HEK293T (cell line): Measurements from ENCODE around the gene MLXIPL.

Experiments used
- CTCF ChIA-PET: fragments of 350-600 bp; formaldehyde crosslinking; extraction: SDS; loops from one replicate; lab custom pipeline; 2021; ENCODE audit warnings: antibody characterized with exemption, inconsistent platforms; lab: Yijun Ruan, JAX
- POLR2A ChIA-PET: fragments of 350-600 bp; formaldehyde crosslinking; extraction: SDS; loops from one replicate; lab custom pipeline; 2020; ENCODE audit warnings: antibody characterized with exemption, inconsistent platforms; lab: Yijun Ruan, JAX
- DNase-seq: peaks from one replicate; pipeline ENCODE4 v3.0.0; 2012; ENCODE audit warnings: mixed read lengths; ENCODE audit errors: extremely low spot score
- ARNT ChIP-seq: fragments of 450-650 bp; IDR thresholded peaks from 2 replicates; pipeline ENCODE4 v1.6.1; 2017; ENCODE audit warnings: mild to moderate bottlenecking
- CTBP1 ChIP-seq: fragments of 450-650 bp; IDR thresholded peaks from 2 replicates; pipeline ENCODE4 v1.6.1; 2016; ENCODE audit warnings: borderline replicate concordance
- FOXA1 ChIP-seq: fragments of 450-650 bp; IDR thresholded peaks from 2 replicates; pipeline ENCODE4 v1.6.1; 2016; ENCODE audit warnings: mild to moderate bottlenecking
- LEF1 ChIP-seq: fragments of 450-650 bp; IDR thresholded peaks from 2 replicates; pipeline ENCODE4 v1.6.1; 2017; ENCODE audit warnings: mild to moderate bottlenecking, borderline replicate concordance
- SP1 ChIP-seq: fragments of 450-650 bp; IDR thresholded peaks from 2 replicates; pipeline ENCODE4 v1.6.1; 2017
- SUZ12 ChIP-seq: fragments of 450-650 bp; IDR thresholded peaks from 2 replicates; pipeline ENCODE4 v1.6.1; 2016; ENCODE audit warnings: mild to moderate bottlenecking
- TARDBP ChIP-seq: fragments of 450-650 bp; IDR thresholded peaks from 2 replicates; pipeline ENCODE4 v1.6.1; 2016
- ZNF384 ChIP-seq: fragments of 450-650 bp; IDR thresholded peaks from 2 replicates; pipeline ENCODE4 v1.6.1; 2016
- TF ChIP-seq, protein P1 (sequence below): fragments of 450-650 bp; IDR thresholded peaks from 2 replicates; pipeline ENCODE4 v1.6.1; 2016

The MLXIPL gene

DNA sequence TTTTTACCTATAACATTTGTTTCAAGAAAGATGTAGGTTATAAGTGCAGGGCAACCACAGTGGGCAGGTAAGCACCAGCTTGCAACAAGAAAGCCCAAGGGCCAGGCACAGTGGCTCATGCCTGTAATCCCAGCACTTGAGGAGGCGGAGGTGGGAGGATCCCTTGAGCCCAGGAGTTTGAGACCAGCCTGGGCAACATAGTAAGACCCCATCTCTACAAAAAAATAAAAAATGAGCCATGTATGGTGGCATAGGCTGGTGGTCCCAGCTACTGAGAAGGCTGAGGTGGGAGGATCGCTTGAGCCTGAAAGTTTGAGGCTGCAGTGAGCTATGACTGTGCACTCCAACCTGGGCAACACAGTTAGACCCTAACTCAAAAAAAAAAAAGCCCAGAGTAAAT is 79.6 kb downstream of the MLXIPL start:
- ChIA-PET POLR2A (no interaction called here), CTCF (no interaction called here)
- no peak for DNase-seq
- TF ChIP-seq SUZ12 (no peak), LEF1 (no peak), TARDBP (no peak), ZNF384 (no peak), SP1 (no peak), ARNT (no peak), CTBP1 (no peak), FOXA1 (no peak)
- TF ChIP-seq, protein P1, sequence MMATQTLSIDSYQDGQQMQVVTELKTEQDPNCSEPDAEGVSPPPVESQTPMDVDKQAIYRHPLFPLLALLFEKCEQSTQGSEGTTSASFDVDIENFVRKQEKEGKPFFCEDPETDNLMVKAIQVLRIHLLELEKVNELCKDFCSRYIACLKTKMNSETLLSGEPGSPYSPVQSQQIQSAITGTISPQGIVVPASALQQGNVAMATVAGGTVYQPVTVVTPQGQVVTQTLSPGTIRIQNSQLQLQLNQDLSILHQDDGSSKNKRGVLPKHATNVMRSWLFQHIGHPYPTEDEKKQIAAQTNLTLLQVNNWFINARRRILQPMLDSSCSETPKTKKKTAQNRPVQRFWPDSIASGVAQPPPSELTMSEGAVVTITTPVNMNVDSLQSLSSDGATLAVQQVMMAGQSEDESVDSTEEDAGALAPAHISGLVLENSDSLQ, result no peak
